HG03342 (cell line): Measurements from ENCODE around the gene ZBTB20.

Experiments
- ATAC-seq: cut with Tn5 transposase; IDR thresholded peaks from one replicate; pipeline ENCODE4 v1.9.1; 2021; ENCODE audit warnings: mild to moderate bottlenecking, moderate library complexity; ENCODE audit not compliant: unreplicated experiment

Gene ZBTB20

DNA sequence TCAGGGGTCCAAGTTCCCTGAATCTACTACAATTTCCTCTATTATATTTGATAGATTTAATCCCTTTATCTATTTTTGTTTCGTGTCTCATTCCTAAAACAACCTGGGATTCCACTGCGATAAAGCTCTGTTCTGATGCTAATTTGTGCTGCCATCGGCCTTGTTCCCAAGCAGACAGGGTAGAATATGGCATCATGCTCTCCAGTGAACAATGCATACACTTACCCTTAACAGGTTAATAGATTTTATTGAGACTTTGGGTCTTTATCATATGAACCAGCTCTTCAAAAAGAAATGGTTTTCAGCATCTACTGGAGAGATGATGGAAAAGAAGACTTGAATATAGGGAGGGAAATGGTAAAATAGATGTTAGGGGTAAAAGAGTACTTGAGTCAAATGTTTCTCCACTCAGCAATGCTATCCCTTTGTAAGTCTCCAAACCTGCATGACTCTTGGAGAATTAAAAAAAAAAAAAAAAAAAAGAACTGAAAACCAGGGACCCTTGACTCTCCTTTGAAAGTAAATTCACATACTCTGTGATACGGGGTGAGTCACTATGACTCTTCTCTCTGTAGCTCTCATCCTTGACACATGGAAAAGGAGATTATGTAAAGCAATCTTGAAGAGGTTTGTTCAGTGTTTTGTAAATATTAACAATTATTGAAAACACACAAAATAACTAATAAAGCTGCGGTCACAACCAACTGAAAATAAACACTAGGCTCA is 268.8 kb downstream of the ZBTB20 start:
- ATAC-seq: no peak

DNA sequence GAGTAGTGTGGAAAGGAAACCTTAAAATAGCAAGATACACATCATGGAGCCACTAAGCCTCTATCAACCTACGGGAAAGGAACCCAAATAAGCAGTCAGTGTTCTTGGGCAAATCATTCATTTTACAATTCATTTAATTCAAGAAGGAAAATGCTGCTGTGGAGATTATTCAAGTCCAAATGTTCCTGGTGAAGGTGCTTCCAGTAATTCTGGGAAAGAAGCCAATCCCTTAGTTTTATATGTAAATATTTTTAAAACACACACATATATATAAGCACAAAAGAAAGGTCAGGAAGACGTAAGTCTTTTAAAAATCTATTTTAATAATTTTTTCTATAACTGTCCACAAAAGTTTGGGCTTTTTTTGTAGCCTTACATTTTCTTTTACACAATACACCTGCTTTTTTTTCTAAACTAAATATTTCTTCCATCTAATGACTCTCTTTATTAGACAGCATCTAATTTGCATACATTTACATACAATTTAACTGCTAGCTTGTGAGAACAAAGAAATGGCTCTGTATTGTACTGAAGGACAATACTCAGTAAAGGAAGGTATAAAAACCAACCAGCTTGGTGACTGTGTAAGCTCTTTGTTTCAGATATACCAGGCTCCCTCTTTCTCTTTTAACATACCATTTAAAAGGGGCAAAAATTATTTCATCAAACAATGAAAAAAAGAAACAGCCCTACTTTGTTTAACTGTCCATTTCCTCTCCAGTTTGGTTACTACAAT is 269.5 kb downstream of the ZBTB20 start:
- ATAC-seq: no peak

DNA sequence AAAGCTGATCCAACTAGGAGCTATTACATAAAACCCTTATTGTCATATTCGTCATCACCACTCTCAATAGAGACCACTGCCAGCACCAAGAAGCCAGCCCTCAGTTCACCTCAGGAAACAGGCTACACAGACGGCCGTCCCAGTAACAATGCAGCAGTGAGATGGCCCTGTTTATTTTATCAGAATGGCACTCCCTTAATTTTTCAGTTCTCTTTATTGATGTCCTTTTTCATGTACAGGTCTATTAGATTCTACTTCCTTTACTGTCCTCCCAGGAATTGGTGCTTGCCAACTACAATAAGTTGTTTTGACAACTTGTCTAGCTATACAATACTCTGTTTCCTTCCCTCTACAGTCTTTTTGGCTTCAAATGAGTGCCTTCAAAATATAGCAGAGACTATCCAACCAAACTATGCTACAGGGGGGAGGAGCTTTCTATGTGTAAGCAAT is 272.5 kb downstream of the ZBTB20 start:
- ATAC-seq: no peak

DNA sequence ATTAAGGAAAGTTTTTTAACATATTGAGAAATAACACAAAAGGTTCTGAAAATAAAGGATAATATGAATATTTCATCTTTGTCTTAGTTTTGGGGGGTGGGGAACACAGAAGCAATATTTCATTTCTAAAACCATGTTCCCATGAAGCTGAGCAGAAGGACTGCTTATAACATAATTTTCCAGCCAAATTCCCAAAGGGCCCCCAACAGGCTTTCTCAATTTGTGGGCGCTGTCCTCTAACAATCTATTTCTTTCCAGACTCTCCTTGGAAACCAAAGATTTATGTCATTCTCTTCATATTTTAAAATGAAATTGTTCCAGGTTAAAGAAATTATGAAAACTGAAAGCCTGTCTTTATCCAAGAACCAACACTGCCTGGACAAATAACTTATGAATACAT is 273.5 kb downstream of the ZBTB20 start:
- ATAC-seq: no peak

DNA sequence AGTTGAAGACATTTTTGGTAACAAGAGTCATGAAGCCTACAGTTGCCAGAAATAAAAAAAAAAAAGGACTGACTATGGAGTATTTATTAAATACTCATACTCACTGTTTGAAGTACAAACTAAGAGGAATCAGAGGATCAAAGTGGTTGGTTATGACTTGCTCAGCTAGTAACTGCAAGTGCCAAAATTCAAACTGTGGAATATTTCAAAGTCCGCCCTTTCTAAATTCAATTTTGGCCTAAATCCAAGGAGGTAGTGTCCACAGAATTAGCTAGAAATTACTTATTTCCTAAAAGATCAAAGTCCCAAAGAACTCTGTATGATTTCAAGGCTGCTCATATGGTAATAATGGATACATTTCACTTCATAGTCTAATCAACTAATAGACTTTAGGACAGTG is 274.5 kb downstream of the ZBTB20 start:
- ATAC-seq: no peak

DNA sequence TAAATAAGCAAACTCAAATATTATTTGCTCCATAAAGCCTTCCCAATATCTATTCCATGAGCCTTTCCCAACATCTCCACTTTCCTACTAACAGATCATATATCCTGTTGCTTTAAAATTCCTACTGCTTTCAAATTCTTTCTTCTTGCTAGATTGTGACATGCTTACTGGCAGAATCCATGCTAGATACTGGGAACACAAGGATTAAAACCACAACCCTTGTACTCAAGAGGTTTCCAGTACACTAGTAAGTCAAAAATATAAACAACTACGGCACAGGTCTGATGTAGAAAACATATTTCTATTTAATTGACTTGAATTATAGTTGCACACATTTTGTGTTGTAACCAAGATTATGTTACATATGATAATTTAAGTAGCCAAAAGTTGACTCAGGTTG is 275.0 kb downstream of the ZBTB20 start:
- ATAC-seq: no peak

DNA sequence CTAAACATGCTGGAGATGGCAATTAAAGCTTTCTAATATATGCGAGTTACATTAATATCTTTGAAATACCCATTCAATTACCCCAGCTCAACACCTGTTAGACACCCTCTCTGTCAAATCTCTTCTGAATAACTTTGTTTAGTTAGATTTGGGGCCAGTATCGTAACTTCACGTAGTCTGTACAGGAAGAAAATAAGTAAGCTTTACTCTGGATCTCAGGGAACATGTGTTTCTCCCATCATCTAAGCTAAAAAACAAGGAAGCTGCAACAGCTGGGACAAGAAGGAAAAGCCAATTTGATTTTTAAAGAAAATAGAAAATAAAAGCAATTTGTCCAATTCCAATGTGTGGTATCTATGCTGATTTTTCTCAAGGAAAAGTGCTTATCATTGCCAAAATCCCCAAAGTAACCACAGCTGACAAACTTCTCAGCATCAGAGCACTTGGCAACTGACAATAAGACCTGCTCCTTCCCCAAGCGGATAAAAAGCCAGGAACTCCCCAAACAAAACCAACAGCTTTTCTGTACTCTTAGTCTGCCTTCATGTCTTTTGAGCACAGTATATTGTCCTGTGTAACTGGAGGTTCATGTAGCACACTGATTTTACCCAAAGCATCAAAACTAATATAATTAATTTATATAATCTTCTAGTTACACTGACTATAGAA is 279.1 kb downstream of the ZBTB20 start:
- ATAC-seq: no peak

DNA sequence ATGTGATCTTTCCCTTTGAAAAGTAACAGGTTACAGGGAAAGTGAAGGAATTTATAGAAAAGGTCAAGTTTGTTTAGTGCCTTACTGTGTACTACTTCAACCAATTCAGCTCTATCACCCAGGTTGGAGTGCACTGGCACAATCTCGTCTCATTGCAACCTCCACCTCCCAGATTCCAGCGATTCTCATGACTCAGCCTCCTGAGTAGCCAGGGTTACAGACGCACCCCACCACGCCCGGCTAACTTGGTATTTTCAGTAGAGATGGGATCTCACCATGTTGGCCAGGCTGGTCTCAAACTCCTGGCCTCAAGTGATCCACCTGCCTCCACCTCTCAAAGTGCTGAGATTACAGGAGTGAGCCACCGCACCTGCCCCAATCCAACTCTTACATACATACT is 279.7 kb downstream of the ZBTB20 start:
- no peak for ATAC-seq

DNA sequence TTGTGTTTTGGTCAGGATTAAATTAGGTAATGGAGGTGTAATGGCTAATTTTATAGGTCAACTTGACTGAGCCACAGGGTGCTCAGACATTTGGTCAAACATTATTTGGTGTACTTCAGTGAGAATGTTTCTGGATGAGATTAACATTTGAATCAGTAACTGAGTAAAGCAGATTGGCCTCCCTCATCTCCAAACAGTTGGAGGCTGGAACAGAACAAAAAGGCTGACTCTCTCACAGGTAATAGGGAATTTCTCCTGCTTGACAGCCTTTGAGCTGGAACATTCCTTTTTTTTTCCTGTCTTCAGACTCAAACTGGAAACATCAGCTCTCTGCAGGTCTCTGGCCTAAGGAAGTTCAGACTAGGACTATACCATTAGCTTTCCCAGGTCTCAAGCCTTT is 280.7 kb downstream of the ZBTB20 start:
- ATAC-seq: no peak

DNA sequence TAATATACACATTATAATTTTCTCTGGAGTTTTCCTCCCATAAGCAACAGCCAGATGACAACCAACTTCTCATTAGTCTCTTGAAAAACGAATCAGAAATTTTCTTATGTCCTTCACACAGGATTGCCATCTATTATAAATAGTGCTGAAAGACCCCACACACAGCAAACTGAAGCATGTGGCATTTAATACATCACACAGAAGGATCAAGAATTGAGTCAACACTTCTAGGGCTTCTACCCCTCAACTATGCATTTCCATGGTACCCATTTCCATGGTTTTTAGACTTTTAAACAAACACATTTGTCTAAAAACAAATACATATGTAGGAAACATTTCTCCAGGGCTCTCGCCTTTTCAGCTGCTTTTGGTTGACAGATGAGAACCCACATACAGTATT is 282.1 kb downstream of the ZBTB20 start:
- ATAC-seq: no peak

DNA sequence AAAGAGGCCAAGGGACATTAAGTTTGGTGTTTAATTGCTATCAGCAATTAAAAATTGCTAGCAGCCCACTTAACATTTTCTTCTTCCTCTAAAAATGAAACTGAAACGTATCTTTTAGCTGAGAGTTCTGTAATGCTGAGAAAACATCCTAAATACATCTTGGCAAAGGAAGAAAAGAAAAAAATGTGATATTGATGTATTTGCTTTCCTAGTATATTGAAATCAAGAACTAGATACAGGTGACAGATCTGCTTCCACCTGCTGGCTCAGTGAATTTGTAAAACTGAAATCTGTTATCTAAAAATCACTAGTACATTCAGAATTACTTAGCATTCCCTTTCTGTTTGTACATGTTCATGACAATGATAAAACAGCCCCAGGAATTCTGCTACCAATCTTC is 283.2 kb downstream of the ZBTB20 start:
- no peak for ATAC-seq

DNA sequence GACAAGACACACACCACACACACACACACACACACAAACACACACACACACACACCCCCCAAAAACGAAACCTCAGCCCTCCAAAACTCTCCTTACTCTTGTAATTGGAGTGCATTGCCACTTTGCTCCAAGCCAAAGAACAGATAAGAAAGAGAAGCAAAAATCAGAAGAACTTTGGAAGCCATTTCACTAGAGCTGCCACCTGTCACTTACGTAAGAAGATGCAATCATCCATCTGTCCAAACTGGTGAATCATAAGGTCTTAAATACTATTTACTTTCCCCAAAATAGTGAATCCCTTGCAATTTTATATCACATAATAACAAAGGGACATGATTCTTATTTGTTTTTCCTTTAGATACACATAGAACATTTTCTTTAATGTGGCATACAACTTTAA is 285.4 kb downstream of the ZBTB20 start:
- no peak for ATAC-seq

DNA sequence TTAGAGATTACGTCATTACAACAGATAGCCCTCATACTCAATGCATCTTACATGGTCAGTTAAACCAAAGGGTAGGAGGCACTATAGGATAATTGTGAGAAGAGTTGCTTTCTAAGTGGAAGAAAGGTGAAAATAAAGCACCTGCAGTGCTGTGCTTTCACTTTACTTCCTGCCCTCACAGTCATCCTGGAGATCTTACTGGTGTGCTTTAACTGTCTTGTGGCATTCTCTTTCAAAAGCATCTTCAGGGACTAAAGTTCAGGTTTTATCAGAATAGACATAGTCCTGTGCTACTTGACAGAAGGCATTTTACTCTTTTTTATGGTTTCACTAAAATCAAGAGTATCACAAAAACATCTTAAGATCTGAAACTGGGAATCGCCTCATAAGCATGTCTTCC is 286.6 kb downstream of the ZBTB20 start:
- no peak for ATAC-seq

DNA sequence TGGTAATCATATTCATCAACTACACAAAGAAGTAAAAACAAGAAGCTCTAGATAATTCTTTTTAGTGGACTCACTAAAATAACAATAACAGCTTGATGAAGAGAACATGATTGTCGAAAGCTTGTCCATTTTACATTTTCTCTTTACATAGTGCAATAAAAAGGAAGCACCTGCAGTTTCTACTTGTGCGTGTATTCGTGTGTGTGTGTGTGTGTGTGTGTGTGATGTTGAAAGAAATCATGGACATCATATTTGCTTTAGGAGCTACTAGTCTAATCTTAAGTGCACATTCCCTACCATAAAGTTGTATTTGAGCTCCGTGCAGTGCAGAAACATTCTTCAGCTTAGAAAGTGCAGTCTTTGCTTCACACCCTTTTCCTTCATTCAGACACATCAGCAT is 288.8 kb downstream of the ZBTB20 start:
- no peak for ATAC-seq

DNA sequence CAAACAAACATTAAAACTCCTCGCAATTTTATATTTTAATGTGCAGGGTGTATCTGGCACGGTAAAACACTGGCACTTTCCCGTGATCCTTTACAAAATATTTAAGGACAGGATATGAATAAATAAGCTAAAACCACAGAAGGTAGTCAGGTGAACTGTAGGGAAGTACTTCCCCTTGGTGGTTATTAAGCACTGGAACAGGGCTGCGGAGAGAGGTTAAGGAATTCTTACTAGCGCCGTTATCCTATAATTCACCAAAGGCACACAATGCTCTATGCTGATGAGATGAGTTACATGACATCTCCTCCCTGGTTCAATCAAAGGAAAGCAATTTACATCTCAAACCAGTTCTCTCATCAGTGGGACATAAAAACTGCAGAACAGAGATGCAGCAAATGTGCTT is 289.8 kb downstream of the ZBTB20 start:
- ATAC-seq: no peak

DNA sequence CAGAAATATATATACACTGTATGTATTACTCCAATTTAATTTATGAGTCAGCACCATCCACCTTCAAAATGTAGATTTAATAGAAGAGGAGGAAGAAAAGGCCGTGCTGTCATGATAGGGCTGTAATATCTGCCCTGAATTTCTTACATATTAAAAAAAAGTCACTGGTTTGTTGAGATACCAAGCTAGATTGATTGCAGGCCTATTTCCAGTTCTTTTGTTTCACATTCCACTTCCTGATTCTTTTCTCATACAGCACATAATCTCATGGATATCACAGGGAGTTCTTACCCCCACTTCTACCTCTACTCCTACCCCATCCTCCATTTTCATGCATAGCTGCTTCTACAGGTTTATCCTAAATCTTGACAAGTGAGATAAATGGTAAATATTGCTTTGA is 290.3 kb downstream of the ZBTB20 start:
- ATAC-seq: no peak

DNA sequence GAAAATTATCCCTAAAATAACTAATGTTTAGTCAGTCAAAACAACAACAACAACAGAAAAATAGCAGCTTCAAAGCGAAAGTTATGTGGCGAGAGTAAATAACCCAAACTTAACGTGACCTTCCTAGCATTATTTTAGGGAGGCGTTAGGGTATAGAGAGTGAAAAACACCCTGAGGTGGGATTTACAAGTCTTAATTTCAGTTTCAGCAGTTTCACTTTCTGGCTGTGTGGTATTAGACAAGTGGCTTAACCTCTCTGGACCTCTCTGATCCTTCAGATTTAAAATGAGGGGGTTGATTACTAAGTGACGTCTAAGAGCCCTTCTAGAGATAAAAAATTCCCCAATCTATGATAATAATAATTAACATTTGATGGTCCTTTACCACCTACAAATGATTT is 291.2 kb downstream of the ZBTB20 start:
- peak; percentile 57 for ATAC-seq

DNA sequence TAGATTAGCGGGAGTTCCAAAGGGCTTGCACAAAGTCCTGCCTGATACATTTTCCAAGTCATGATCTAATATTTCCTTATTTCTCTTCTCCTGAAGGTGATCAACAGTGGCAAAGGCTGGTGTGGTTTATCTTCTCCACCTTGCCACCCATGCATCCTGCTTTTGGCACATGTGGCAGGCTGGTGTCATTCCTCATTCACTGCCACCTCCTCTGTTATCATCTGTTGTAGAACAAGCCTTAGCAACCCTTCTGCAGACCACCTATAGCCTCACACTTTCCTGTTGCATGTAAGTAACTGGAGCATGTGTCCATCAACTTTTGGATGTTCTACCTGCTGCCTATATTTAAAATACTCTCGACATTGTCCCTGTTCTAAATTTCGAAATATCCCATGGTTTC is 294.1 kb downstream of the ZBTB20 start:
- ATAC-seq: no peak

DNA sequence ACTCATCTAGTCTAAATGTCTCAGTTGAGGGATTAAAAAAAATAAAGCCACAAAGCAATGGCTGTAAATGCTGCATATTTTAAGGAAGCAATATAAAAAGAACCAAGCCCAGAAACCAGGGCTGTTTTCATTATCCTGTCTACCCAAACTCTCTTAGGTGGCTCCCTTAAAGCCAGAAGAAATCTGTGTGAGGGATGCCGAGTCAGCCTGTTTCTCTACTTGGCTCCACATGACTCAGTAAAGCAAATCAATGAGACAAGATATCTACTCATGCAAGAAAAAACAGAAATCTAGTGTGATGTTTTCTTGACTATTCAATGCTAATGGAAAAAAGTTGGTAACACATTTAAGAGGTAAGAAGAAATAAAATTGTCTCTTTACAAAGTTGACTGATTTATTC is 296.2 kb downstream of the ZBTB20 start:
- no peak for ATAC-seq

DNA sequence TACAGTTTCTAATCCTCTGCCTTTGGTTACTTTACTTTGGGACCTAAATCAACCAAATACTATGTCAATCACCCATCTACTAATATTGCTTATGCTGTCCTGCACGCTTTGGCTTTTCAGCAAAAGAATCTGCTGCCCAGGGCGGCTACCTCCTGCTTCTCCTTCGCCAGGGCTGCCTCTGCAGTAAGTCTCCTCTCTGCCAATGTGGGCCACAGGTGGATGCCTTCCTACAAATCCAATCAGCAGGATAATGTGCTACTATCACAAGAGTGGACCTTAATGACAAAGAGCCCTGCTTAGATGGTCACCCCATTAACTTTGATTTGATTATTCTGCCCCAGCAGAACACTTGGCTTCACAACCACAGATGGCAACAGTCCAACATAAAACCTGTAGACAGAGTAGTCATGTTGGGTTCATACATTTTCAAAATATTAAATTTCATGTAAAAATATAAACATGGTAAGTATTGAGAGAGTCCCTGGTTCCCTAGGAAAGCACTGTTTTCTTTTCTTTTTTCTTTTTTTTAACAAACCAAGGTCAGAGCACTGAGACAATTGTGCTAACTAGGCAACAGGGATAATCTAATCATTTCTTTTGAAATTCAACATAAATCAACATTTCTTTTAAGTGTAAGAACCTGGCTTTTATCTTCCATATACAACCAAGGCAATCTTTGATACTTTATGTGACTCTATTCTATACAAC is 298.3 kb downstream of the ZBTB20 start:
- ATAC-seq: no peak

DNA sequence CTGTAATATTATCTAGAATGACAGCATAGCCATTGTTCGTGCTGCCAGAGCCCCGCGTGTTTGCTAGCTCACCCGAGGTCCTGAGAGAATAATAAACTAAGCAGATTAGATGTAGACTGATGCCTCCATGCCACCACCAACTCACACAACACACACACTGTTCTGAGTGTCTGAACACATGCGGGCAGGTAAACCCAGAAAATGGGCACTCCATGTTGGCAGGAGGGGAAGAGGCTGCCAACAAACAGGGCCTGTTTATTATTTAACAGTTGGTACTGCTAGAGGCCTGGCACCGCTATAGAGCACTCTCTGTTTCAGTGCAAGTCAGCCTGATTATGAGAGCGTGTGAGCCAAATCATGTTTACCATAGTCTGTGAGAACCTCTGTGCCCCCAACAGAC is 299.0 kb downstream of the ZBTB20 start:
- no peak for ATAC-seq
